ENCODE data around the gene NPIPB8.

- TF ChIP-seq CTCF (conservative IDR thresholded peaks at IDR 0.05; ENCODE audit: low read depth in 2 of 2) (no peak), POLR2AphosphoS5 (IDR thresholded peaks at IDR 0.05; ENCODE audit: low read depth) (no peak), EZH2 (IDR thresholded peaks at IDR 0.05; ENCODE audit: low read depth, unreplicated experiment) (no peak), CREB1 (CRISPR knock-in tag; IDR thresholded peaks at IDR 0.05; ENCODE audit: low read depth) (no peak), JUNB (IDR thresholded peaks at IDR 0.05; ENCODE audit: unreplicated experiment) (no peak), REST (IDR thresholded peaks at IDR 0.05; ENCODE audit: unreplicated experiment) (no peak), EZH2phosphoT487 (IDR thresholded peaks at IDR 0.05; ENCODE audit: unreplicated experiment) (no peak), ZNF114 (CRISPR knock-in tag; IDR thresholded peaks at IDR 0.05) (no peak), ETS1 (IDR thresholded peaks at IDR 0.05) (no peak)
These were observed 35.3 kb upstream of the NPIPB8 start for GRCh38 chr16:28602529-28602928.
